GM12878 (cell line): ENCODE results near the gene HSD17B10. TPM values are rescaled to one million over a fixed set of nuclear protein-coding genes. Genes with fewer than 3 reads are reported as not detected.

Experiments used
- microRNA-seq: library from miRNA; unstranded; fragments of <30 nt; microRNA quantifications from one replicate; pipeline ENCODE4, GENCODE V29; 2018
- polyA plus RNA-seq, 11 experiments: library from polyadenylated mRNA; depleted of rRNA in 4 of 11; unstranded in 6 of 11; stranded (reverse) in 5 of 11; fragments of >200 nt; fragmentation: Nextera tagmentation in 4 of 11; fragmentation: Illumina TruSeq in 1 of 11; extraction: Ambion mirVana in 4 of 11; extraction: Trizol in 1 of 11; gene quantifications; 1 replicate in 1 of 11; 2 replicates in 10 of 11; pipeline versions ENCODE4 v1.2.1 to v1.2.3, GENCODE V29; 2011 to 2016; ENCODE audit warnings: inconsistent platforms in 2 of 11, missing spikeins in 2 of 11, low read depth in 1 of 11
- small RNA-seq: library from RNA; depleted of rRNA; stranded (forward); fragments of <200 nt; gene quantifications from one replicate; pipeline ENCODE3, GENCODE V24; 2014
- total RNA-seq, 4 experiments: library from RNA; depleted of rRNA in 3 of 4; stranded (reverse); fragments of >200 nt in 3 of 4; fragmentation: Illumina TruSeq in 1 of 4; extraction: Trizol in 1 of 4; gene quantifications; 2 replicates each; pipeline versions ENCODE4 v1.2.1 to v1.2.3, GENCODE V29; 2013 to 2021

The HSD17B10 gene
- total and polyA plus RNA-seq, 10 of the 15 experiments (the other 5 are each of a cell fraction or from before 2014, with no cell fraction given): 43.7 to 313 (median 187) TPM

Small RNA genes lying within 50 kb of the gene (microRNA-seq; reads per million reads assigned to microRNA genes)
- not detected for gene MIR6857

Small RNA genes lying within 50 kb of the gene (small RNA-seq; reads per million reads assigned to genes)
- gene MIR6857 (0.82 reads per million, percentile 25 among the genes with 10 or more reads in this experiment), gene VTRNA3-1P (not detected)

Other genes with a start within 250 kb of the HSD17B10 start
- 48.0 and 59.2 TPM in 2 replicates for gene KDM5C, start 209.2 kb downstream of the HSD17B10 start, total RNA-seq (2014; rRNA removed)
- gene KDM5C, start 209.2 kb downstream of the HSD17B10 start, total RNA-seq (2014; rRNA removed; fragmentation: Illumina TruSeq; extraction: Trizol): 35.7 and 42.1 TPM in 2 replicates
- 99.4 and 110 TPM in 2 replicates for gene KDM5C, start 209.2 kb downstream of the HSD17B10 start, total RNA-seq (2021)
- 40.2 and 88.5 TPM in 2 replicates for gene KDM5C, start 209.2 kb downstream of the HSD17B10 start, polyA plus RNA-seq (2011; rRNA removed)
- gene KDM5C, start 209.2 kb downstream of the HSD17B10 start, polyA plus RNA-seq (2014; fragmentation: Illumina TruSeq; extraction: Trizol): 45.1 and 51.0 TPM in 2 replicates
- gene KDM5C, start 209.2 kb downstream of the HSD17B10 start, polyA plus RNA-seq (2014; fragmentation: Nextera tagmentation; extraction: Ambion mirVana): 1 to 10 TPM; 1.5 TPM
- gene KDM5C, start 209.2 kb downstream of the HSD17B10 start, polyA plus RNA-seq (2014; rRNA removed): 58.5 and 64.7 TPM in 2 replicates
- gene KDM5C, start 209.2 kb downstream of the HSD17B10 start, polyA plus RNA-seq (2016; fragmentation: Nextera tagmentation; extraction: Ambion mirVana): 10 to 100 TPM; 49.0 to 54.9 TPM
- not detected in 2 replicates for gene IQSEC2, start 152.8 kb downstream of the HSD17B10 start, total RNA-seq (2014; rRNA removed)
- gene IQSEC2, start 152.8 kb downstream of the HSD17B10 start, total RNA-seq (2014; rRNA removed; fragmentation: Illumina TruSeq; extraction: Trizol): not detected in 2 replicates
- 0.08 and 0.23 TPM in 2 replicates for gene IQSEC2, start 152.8 kb downstream of the HSD17B10 start, total RNA-seq (2021)
- 0.04 TPM in 1 of 2 replicates, not detected in the other for gene IQSEC2, start 152.8 kb downstream of the HSD17B10 start, polyA plus RNA-seq (2011; rRNA removed)
- 0.07 TPM in 1 of 2 replicates, not detected in the other for gene IQSEC2, start 152.8 kb downstream of the HSD17B10 start, polyA plus RNA-seq (2014; fragmentation: Illumina TruSeq; extraction: Trizol)
- under 1 TPM; 0.04 to 0.11 TPM for gene IQSEC2, start 152.8 kb downstream of the HSD17B10 start, polyA plus RNA-seq (2014; fragmentation: Nextera tagmentation; extraction: Ambion mirVana)
- gene IQSEC2, start 152.8 kb downstream of the HSD17B10 start, polyA plus RNA-seq (2014; rRNA removed): 0.01 and 0.22 TPM in 2 replicates
- under 1 TPM in 1 of 2 experiments, not detected in 1; 0.04 TPM for gene IQSEC2, start 152.8 kb downstream of the HSD17B10 start, polyA plus RNA-seq (2016; fragmentation: Nextera tagmentation; extraction: Ambion mirVana)
- 50.2 and 59.1 TPM in 2 replicates for gene SMC1A, start 11.7 kb downstream of the HSD17B10 start, total RNA-seq (2014; rRNA removed)
- 63.1 and 69.4 TPM in 2 replicates for gene SMC1A, start 11.7 kb downstream of the HSD17B10 start, total RNA-seq (2014; rRNA removed; fragmentation: Illumina TruSeq; extraction: Trizol)
- gene SMC1A, start 11.7 kb downstream of the HSD17B10 start, total RNA-seq (2021): 127 and 141 TPM in 2 replicates
- gene SMC1A, start 11.7 kb downstream of the HSD17B10 start, polyA plus RNA-seq (2011; rRNA removed): 63.0 and 81.2 TPM in 2 replicates
- 128 and 134 TPM in 2 replicates for gene SMC1A, start 11.7 kb downstream of the HSD17B10 start, polyA plus RNA-seq (2014; fragmentation: Illumina TruSeq; extraction: Trizol)
- 10 to 100 TPM; 25.6 to 29.6 TPM for gene SMC1A, start 11.7 kb downstream of the HSD17B10 start, polyA plus RNA-seq (2014; fragmentation: Nextera tagmentation; extraction: Ambion mirVana)
- 74.8 and 82.0 TPM in 2 replicates for gene SMC1A, start 11.7 kb downstream of the HSD17B10 start, polyA plus RNA-seq (2014; rRNA removed)
- 100 to 1,000 TPM; 157 to 158 TPM for gene SMC1A, start 11.7 kb downstream of the HSD17B10 start, polyA plus RNA-seq (2016; fragmentation: Nextera tagmentation; extraction: Ambion mirVana)
- 0.33 and 0.56 TPM in 2 replicates for gene RIBC1, start 11.5 kb downstream of the HSD17B10 start, total RNA-seq (2014; rRNA removed)
- gene RIBC1, start 11.5 kb downstream of the HSD17B10 start, total RNA-seq (2014; rRNA removed; fragmentation: Illumina TruSeq; extraction: Trizol): 0.32 and 0.40 TPM in 2 replicates
- 0.43 and 0.49 TPM in 2 replicates for gene RIBC1, start 11.5 kb downstream of the HSD17B10 start, total RNA-seq (2021)
- gene RIBC1, start 11.5 kb downstream of the HSD17B10 start, polyA plus RNA-seq (2011; rRNA removed): 0.30 and 0.50 TPM in 2 replicates
- gene RIBC1, start 11.5 kb downstream of the HSD17B10 start, polyA plus RNA-seq (2014; fragmentation: Illumina TruSeq; extraction: Trizol): 0.21 and 0.73 TPM in 2 replicates
- under 1 TPM; 0.22 to 0.61 TPM for gene RIBC1, start 11.5 kb downstream of the HSD17B10 start, polyA plus RNA-seq (2014; fragmentation: Nextera tagmentation; extraction: Ambion mirVana)
- 0.36 and 0.94 TPM in 2 replicates for gene RIBC1, start 11.5 kb downstream of the HSD17B10 start, polyA plus RNA-seq (2014; rRNA removed)
- 1 to 10 TPM in 1 of 2 experiments, under 1 TPM in 1; 0.51 to 1.0 TPM for gene RIBC1, start 11.5 kb downstream of the HSD17B10 start, polyA plus RNA-seq (2016; fragmentation: Nextera tagmentation; extraction: Ambion mirVana)